Body of pancreas (tissue), 4 donors: ENCODE data around the gene SREBF1.

Source experiments
- POLR2A ChIP-seq, 3 donors: fragments of 450-650 bp; IDR thresholded peaks; one replicate each; pipeline ENCODE4 v1.6.1; 2016; ENCODE audit warnings: antibody characterized with exemption in 3 of 3, mild to moderate bottlenecking in 2 of 3
- TF ChIP-seq, protein P1 (sequence below), 7 experiments: fragments of 450-650 bp in 4 of 7; fragments of 200-600 bp in 3 of 7; sonication (generic) in 3 of 7; IDR thresholded peaks; one replicate each; pipeline ENCODE4 v1.5.1; 2016 to 2019; ENCODE audit warnings: antibody characterized with exemption in 7 of 7

GRCh38 chr17:17830740-17831207 lies 6.0 kb downstream of the SREBF1 start:
- no peak for TF ChIP-seq POLR2A (IDR thresholded peaks at IDR 0.05)
- TF ChIP-seq, protein P1, sequence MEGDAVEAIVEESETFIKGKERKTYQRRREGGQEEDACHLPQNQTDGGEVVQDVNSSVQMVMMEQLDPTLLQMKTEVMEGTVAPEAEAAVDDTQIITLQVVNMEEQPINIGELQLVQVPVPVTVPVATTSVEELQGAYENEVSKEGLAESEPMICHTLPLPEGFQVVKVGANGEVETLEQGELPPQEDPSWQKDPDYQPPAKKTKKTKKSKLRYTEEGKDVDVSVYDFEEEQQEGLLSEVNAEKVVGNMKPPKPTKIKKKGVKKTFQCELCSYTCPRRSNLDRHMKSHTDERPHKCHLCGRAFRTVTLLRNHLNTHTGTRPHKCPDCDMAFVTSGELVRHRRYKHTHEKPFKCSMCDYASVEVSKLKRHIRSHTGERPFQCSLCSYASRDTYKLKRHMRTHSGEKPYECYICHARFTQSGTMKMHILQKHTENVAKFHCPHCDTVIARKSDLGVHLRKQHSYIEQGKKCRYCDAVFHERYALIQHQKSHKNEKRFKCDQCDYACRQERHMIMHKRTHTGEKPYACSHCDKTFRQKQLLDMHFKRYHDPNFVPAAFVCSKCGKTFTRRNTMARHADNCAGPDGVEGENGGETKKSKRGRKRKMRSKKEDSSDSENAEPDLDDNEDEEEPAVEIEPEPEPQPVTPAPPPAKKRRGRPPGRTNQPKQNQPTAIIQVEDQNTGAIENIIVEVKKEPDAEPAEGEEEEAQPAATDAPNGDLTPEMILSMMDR (IDR thresholded peaks at IDR 0.05), result no peak
